ENCODE results near the gene MAFG.

Gene MAFG

GRCh38 chr17:81939881-81940385 is 12.4 kb upstream of the MAFG start:
- DNase-seq (ENCODE audit: low read depth), result no peak

GRCh38 chr17:81939218-81939617 is 11.7 kb upstream of the MAFG start:
- no peak for DNase-seq (ENCODE audit: low read depth)

- no peak for DNase-seq (ENCODE audit: low read depth)
Measured at GRCh38 chr17:81935709-81936084, 8.2 kb upstream of the MAFG start.

- DNase-seq (ENCODE audit: low read depth), result no peak
Measured at GRCh38 chr17:81934850-81935708, 7.5 kb upstream of the MAFG start.

- no peak for DNase-seq (ENCODE audit: low read depth)
Measured at GRCh38 chr17:81934098-81934757, 6.7 kb upstream of the MAFG start.

GRCh38 chr17:81933178-81933699 is 5.7 kb upstream of the MAFG start:
- no peak for DNase-seq (ENCODE audit: low read depth)

- no peak for DNase-seq (ENCODE audit: low read depth)
Measured at GRCh38 chr17:81932333-81932983, 4.9 kb upstream of the MAFG start.

GRCh38 chr17:81931557-81932332 is 4.2 kb upstream of the MAFG start:
- no peak for DNase-seq (ENCODE audit: low read depth)

- no peak for DNase-seq (ENCODE audit: low read depth)
Measured at GRCh38 chr17:81931189-81931556, 3.6 kb upstream of the MAFG start.

GRCh38 chr17:81930142-81931125 is 2.9 kb upstream of the MAFG start:
- DNase-seq (ENCODE audit: low read depth), result no peak

GRCh38 chr17:81929253-81930141 is 2.0 kb upstream of the MAFG start:
- no peak for DNase-seq (ENCODE audit: low read depth)

- no peak for DNase-seq (ENCODE audit: low read depth)
Measured at GRCh38 chr17:81928544-81929252, 1.2 kb upstream of the MAFG start.

GRCh38 chr17:81927152-81927652 is 333 bp downstream of the MAFG start:
- no peak for DNase-seq (ENCODE audit: low read depth)

GRCh38 chr17:81926451-81927151 is 934 bp downstream of the MAFG start:
- no peak for DNase-seq (ENCODE audit: low read depth)

- DNase-seq (ENCODE audit: low read depth), result no peak
Measured at GRCh38 chr17:81925860-81926450, 1.6 kb downstream of the MAFG start.

GRCh38 chr17:81924557-81925532 is 2.7 kb downstream of the MAFG start:
- no peak for DNase-seq (ENCODE audit: low read depth)
